ENCODE data around the gene VSNL1.

DNA sequence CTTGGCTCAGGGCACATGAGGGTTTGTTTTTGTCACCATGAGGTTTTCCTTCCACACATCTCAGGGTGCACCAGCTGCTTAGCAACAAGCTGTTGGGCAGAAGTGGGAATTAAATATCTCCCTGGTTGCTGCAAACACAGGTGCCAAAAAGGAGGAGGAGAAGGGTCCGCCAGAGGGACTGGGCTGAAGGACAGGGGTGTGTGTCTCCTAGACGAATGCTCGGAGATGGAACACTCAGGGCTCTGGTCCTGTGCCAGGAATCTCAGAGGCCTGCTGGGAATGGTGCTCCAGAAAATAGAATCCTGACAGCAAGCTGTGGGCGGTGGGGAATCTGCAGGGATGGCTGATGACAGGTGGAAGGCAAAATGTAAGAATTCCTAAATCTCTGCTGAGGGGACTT, 94.5 kb downstream of the VSNL1 start:
- TF ChIP-seq, protein P1, sequence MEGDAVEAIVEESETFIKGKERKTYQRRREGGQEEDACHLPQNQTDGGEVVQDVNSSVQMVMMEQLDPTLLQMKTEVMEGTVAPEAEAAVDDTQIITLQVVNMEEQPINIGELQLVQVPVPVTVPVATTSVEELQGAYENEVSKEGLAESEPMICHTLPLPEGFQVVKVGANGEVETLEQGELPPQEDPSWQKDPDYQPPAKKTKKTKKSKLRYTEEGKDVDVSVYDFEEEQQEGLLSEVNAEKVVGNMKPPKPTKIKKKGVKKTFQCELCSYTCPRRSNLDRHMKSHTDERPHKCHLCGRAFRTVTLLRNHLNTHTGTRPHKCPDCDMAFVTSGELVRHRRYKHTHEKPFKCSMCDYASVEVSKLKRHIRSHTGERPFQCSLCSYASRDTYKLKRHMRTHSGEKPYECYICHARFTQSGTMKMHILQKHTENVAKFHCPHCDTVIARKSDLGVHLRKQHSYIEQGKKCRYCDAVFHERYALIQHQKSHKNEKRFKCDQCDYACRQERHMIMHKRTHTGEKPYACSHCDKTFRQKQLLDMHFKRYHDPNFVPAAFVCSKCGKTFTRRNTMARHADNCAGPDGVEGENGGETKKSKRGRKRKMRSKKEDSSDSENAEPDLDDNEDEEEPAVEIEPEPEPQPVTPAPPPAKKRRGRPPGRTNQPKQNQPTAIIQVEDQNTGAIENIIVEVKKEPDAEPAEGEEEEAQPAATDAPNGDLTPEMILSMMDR (IDR thresholded peaks at IDR 0.05; ENCODE audit: low read length), result no peak
- TF ChIP-seq EZH2 (IDR thresholded peaks at IDR 0.05; ENCODE audit: borderline replicate concordance, low read length), result no peak
